Heart right ventricle (tissue), 16 donors: ENCODE results near the gene UCN2. TPM values are rescaled to one million over a fixed set of nuclear protein-coding genes. Genes with fewer than 3 reads are reported as not detected.

ENCODE experiments used
- ATAC-seq, 8 donors: fragments of 200-7000 bp; cut with Tn5 transposase; one replicate each; pipeline ENCODE4 v1.9.1; 2020; ENCODE audit warnings: mild to moderate bottlenecking in 8 of 8, moderate library complexity in 8 of 8, moderate number of reproducible peaks in 1 of 8
- DNase-seq, 2 donors: peaks; one replicate each; pipeline ENCODE4 v3.0.0-alpha.2; 2020
- H3K27ac ChIP-seq, 10 donors: fragments of 200-600 bp; sonication (generic) in 2 of 10; one replicate each; pipeline versions ENCODE4 v1.5.0 to v1.8.0; 2020 to 2022; ENCODE audit warnings: mild to moderate bottlenecking in 3 of 10
- H3K27me3 ChIP-seq, 7 donors: fragments of 200-600 bp; one replicate each; pipeline ENCODE4 v1.8.0; 2021 to 2022; ENCODE audit warnings: mild to moderate bottlenecking in 2 of 7
- H3K36me3 ChIP-seq, 9 donors: fragments of 200-600 bp; sonication (generic) in 1 of 9; one replicate each; pipeline versions ENCODE4 v1.5.0 to v1.8.0; 2020 to 2022; ENCODE audit warnings: mild to moderate bottlenecking in 2 of 9
- H3K4me1 ChIP-seq, 9 donors: fragments of 200-600 bp; sonication (generic) in 1 of 9; one replicate each; pipeline versions ENCODE4 v1.5.0 to v1.8.0; 2020 to 2022; ENCODE audit warnings: mild to moderate bottlenecking in 4 of 9
- H3K4me3 ChIP-seq, 10 donors: fragments of 200-600 bp; sonication (generic) in 2 of 10; one replicate each; pipeline versions ENCODE4 v1.5.0 to v1.8.0; 2020 to 2022; ENCODE audit warnings: mild to moderate bottlenecking in 7 of 10, moderate library complexity in 2 of 10
- H3K9me3 ChIP-seq, 11 donors: fragments of 200-600 bp in 10 of 11; sonication (generic) in 2 of 11; one replicate each; pipeline versions ENCODE4 v1.5.0 to v1.8.0; 2013 to 2022; ENCODE audit warnings: mild to moderate bottlenecking in 2 of 11, control low read depth in 1 of 11, moderate library complexity in 1 of 11
- CTCF ChIP-seq, 9 donors: fragments of 200-600 bp; sonication (generic) in 2 of 9; IDR thresholded peaks; one replicate each; pipeline versions ENCODE4 v1.5.0 to v1.8.0; 2021 to 2022; ENCODE audit warnings: antibody characterized with exemption in 9 of 9, mild to moderate bottlenecking in 5 of 9, moderate library complexity in 1 of 9
- WGBS, 2 donors: extraction: QIAGEN DNeasy Blood & Tissue Kit; methylation state at CpG; one replicate each; pipeline ENCODE4 v1.1.7; 2013; ENCODE audit warnings: inconsistent platforms in 1 of 2; 5-methylcytosine and 5-hydroxymethylcytosine counted together
- intact Hi-C, 10 donors: fragments of 100-400 bp; cut with DNase I; formaldehyde crosslinking; loops; one replicate each; pipeline versions ENCODE4 v1.11.1 to v1.14.2; 2022
- polyA plus RNA-seq, 2 donors: library from polyadenylated mRNA; stranded (reverse); fragments of 200-250 nt; gene quantifications; one replicate each; pipeline ENCODE4 v1.2.3, GENCODE V29; 2013
- total RNA-seq, 10 donors: library from RNA; stranded (reverse); fragmentation: NEBNext Ultra II Directional in 3 of 10; extraction: Animal tissue kit (Norgen Biotek cat#: 25700) in 3 of 10; gene quantifications; one replicate each; pipeline versions ENCODE4 v1.2.1 to v1.2.4, GENCODE V29; 2021 to 2023
- donor health status: Arrhythmogenic right ventricular cardiomyopathy.
- donor health status: ischemic (EF 13 %, LVEDD 7.1; RV severe dilation, severe dysfunction).
- donor health status: healthy with polysubstance abuse.
- donor health status: DM: no; HTN: yes; CAD: no.
- donor health status: DM: no; HTN: no; CAD: no.
- donor health status: ischemic (EF 25% LVEDD 6.9; RV normal size, moderate dysfunction).
- donor health status: ischemic (EF 25% LVEDD 5.7; RV mildly dilated, moderate dysfunction).
- donor health status: healthy.
- donor health status: DM: yes; HTN: yes; CAD: no.
- donor health status: Ischemic cardiomyopathy.
- donor health status: ischemic (EF 35%, LVEDD 5.7; RV mildly dilated, moderate dysfunction).
- donor health status: nonischemic (EF 11% LVEDD 7.7; RV severe dilation, severe dysfunction).
- donor health status: DM: yes; HTN: yes; CAD: no.
- donor health status: PGD.
- donor health status: ischemic (EF 29% LVEDD 5.4; RV normal size, mild dysfunction).
- donor health status: nonischemic (EF 23%, LVEDD 6.1; RV moderate dilation, normal function).

The UCN2 gene
- total and polyA plus RNA-seq, 12 donors, result 0.06 to 0.77 (median 0.21) TPM; not detected in 6

GRCh38 chr3:48587686-48588085 lies 24.1 kb upstream of the UCN2 start:
- WGBS, 2 donors, result 81 to 83% methylated on average over 11 of the region's 11 CpGs
- intact Hi-C loops, result no loop called here
- no peak for DNase-seq
- Histone ChIP-seq H3K4me1 (no peaks in the 10 kb centered on the region), H3K4me3 (no peak overlapping the region), H3K36me3 (peaks cover 0 to 34% (median 0%) of the 10 kb centered on the region in 9 donors), H3K9me3 (no peaks in the 10 kb centered on the region), H3K27me3 (no peaks in the 10 kb centered on the region), H3K27ac (no peak overlapping the region)
- no peak for TF ChIP-seq CTCF (IDR thresholded peaks at IDR 0.05)
- ATAC-seq, result no peak

- Histone ChIP-seq H3K27ac (no peak overlapping the region), H3K4me1 (no peaks in the 10 kb centered on the region)
Measured at GRCh38 chr3:48585411-48585810, 21.8 kb upstream of the UCN2 start.

GRCh38 chr3:48584836-48585235 lies 21.3 kb upstream of the UCN2 start:
- H3K27ac ChIP-seq, result no peak overlapping the region
- no peaks in the 10 kb centered on the region for H3K9me3 ChIP-seq
- no peaks in the 10 kb centered on the region for H3K4me1 ChIP-seq
- TF ChIP-seq CTCF (IDR thresholded peaks at IDR 0.05), result no peak
- H3K27me3 ChIP-seq, result no peaks in the 10 kb centered on the region
- ATAC-seq (no peak), DNase-seq (no peak)
- no peak overlapping the region for H3K4me3 ChIP-seq
- WGBS, 2 donors, result 88 to 91% methylated on average over 9 of the region's 9 CpGs
- peaks cover 0 to 34% (median 0%) of the 10 kb centered on the region in 9 donors for H3K36me3 ChIP-seq
- intact Hi-C loops, result no loop called here

More at GRCh38 chr3:48585411-48585810, 21.8 kb upstream of the UCN2 start:
- no peaks in the 10 kb centered on the region for H3K9me3 ChIP-seq
- 81 to 90% methylated on average over 8 of the region's 8 CpGs for WGBS, 2 donors
- intact Hi-C loops, result no loop called here
- no peak for DNase-seq
- peaks cover 0 to 34% (median 0%) of the 10 kb centered on the region in 9 donors for H3K36me3 ChIP-seq
- TF ChIP-seq CTCF (IDR thresholded peaks at IDR 0.05), result no peak
- H3K27me3 ChIP-seq, result no peaks in the 10 kb centered on the region
- no peak overlapping the region for H3K4me3 ChIP-seq
- ATAC-seq, result no peak

GRCh38 chr3:48581621-48582481 lies 18.3 kb upstream of the UCN2 start:
- no peak for DNase-seq
- H3K27me3 ChIP-seq, result no peaks in the 10 kb centered on the region
- intact Hi-C loops, result no loop called here
- WGBS, 2 donors, result 91 to 93% methylated on average over 14 of the region's 14 CpGs
- TF ChIP-seq CTCF (IDR thresholded peaks at IDR 0.05), result no peak
- no peaks in the 10 kb centered on the region for H3K4me1 ChIP-seq
- no peak overlapping the region for H3K4me3 ChIP-seq
- no peak overlapping the region for H3K27ac ChIP-seq
- H3K9me3 ChIP-seq, result no peaks in the 10 kb centered on the region
- H3K36me3 ChIP-seq, result peaks cover 0 to 43% (median 0%) of the 10 kb centered on the region in 9 donors
- ATAC-seq, result no peak
